ENCODE data around the gene CCDC18.
A peak's percentile ranks its signal among the peaks of the same experiment; 100 is the strongest.
"Not testable (repeated sequence)": the region's sequence is repeated elsewhere in the genome, so short reads cannot be mapped to it uniquely, and the experiment has no call there.

Gene CCDC18, protein sequence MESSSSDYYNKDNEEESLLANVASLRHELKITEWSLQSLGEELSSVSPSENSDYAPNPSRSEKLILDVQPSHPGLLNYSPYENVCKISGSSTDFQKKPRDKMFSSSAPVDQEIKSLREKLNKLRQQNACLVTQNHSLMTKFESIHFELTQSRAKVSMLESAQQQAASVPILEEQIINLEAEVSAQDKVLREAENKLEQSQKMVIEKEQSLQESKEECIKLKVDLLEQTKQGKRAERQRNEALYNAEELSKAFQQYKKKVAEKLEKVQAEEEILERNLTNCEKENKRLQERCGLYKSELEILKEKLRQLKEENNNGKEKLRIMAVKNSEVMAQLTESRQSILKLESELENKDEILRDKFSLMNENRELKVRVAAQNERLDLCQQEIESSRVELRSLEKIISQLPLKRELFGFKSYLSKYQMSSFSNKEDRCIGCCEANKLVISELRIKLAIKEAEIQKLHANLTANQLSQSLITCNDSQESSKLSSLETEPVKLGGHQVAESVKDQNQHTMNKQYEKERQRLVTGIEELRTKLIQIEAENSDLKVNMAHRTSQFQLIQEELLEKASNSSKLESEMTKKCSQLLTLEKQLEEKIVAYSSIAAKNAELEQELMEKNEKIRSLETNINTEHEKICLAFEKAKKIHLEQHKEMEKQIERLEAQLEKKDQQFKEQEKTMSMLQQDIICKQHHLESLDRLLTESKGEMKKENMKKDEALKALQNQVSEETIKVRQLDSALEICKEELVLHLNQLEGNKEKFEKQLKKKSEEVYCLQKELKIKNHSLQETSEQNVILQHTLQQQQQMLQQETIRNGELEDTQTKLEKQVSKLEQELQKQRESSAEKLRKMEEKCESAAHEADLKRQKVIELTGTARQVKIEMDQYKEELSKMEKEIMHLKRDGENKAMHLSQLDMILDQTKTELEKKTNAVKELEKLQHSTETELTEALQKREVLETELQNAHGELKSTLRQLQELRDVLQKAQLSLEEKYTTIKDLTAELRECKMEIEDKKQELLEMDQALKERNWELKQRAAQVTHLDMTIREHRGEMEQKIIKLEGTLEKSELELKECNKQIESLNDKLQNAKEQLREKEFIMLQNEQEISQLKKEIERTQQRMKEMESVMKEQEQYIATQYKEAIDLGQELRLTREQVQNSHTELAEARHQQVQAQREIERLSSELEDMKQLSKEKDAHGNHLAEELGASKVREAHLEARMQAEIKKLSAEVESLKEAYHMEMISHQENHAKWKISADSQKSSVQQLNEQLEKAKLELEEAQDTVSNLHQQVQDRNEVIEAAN (N-terminal part only)

DNA sequence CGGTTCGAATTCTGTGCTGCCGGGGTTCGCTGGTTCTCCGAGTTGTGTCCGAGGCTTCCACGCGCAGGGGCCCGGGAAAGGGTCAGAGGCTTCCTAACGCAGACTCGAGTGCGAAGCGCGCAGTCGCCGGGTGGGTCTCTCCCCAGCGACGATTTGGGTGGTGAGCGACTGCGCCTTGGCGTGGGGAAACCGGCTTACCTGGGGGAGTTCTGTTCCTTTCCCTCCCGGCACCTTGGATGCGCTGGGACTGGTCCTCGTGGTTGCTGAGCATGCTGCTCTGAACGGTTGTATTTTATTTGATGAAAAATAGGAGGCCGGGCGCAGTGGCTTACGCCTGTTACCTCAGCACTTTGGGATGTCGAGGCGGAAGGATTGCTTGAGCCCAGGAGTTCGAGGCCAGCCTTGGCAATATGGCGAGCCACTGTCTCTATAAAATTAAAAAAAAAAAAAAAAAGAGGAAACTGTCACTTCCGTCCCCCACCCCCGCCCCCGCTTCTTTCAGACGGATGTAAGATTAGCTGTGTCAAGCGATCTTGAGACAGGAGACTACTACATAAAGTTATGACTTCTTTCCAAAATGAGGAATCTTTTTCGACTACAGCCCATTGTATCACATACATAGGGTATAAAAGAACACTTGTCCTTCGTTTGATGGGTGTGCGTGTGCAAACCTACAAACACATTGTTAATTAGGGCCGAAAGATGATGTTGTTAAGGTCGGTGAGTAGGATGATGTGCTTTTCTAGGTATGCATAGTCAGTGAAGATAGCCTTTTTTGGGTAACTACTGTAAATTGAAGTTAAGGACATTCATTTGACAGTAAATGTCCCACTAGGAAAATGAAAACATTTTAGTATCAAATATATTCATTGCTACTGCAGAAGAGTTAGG is at the start of gene CCDC18:
TSS of gene CCDC18 (plus strand) at position 2 of the 891 bp plus-strand sequence. CDS start 2,638 bp downstream, outside the sequence.
- peak; percentile 37 for DNase-seq (ENCODE audit: low spot score)

DNA sequence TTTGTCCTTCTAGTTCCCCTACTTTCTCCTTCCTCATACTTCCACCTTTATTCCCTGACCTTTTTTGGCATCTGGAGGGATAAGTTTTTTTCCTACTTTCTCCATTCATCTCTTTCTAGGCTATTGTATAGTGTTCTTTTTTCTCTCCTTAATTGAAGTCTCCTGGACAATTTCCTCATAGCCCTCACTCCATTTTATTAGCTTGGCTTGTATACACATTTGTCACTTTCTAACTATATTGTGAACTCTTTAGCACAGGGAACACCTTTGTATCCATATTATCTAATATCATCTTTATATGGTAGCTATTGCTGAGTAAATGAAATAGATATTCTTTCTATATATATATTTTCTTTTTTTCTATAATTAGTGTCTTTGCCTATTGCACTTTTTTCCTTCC is 47.9 kb upstream of the CCDC18 start:
- DNase-seq (ENCODE audit: low spot score): no peak

DNA sequence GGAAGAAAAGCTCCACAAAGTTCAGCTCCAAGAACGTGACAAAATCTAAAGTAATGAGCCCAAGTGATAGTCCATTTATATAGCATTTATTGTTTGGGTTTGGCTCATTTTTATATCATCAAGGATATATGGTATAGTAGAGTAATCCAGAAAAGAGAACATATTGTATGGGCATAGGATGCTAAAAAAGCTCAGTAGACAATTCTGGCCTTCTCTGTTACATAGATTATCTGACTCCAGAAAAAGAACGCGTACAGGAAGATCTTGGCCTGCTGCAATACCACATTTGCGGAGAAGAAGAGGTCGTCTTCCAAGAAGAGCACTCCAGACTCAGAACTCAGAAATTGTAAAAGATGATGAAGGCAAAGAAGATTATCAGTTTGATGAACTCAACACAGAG is 44.1 kb upstream of the CCDC18 start:
- DNase-seq (ENCODE audit: low spot score): no peak

DNA sequence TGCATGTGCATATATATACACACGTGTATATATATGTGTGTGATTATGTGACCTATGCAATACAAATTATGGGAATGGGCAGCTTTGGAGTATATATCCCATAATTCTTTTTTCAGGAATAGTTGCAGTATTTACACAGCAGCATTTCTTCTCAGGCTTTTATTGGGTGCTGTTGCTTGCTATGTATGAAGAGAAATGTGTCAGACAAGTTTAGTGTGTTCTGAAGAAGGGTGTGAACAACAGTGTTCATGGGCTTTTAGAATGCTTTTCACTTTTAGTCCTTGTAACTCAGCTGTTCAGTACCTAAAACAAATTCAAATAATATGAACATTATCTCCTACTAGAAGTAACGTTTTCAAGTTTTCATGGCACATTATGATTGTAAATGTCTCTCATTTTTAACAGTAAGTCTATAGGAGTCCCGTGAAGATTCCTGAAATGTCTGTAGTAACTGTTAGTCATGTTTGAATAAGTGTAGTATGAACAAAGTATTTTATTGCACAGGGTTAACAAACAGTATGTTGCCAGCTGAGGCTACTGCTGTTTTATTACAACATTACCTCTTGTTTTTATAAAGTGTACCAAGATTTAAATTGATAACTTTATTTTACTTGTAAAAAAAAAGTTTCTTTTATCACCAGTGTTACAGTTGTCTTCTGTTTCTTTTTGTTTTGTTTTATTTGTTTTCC is 42.8 kb upstream of the CCDC18 start:
- no peak for DNase-seq (ENCODE audit: low spot score)

DNA sequence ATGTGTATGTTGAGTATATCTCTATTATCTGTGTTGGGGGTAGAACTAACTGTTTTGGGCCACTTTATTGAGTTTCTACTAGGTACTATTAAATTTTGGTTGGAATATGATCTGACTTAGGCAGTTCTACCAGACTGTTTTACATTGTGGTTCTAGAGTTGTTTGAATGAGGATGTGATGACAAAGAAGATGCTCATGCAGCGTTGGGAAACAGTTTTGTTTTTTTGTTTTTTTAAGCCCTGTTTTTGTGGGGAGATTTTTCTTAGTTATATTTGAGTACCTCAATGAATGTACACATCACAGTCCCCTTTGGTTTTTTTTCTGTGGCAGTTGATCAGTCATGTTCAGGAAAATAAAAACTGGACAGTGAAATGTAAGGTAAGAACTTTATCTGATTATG is 40.4 kb upstream of the CCDC18 start:
- DNase-seq (ENCODE audit: low spot score): no peak

DNA sequence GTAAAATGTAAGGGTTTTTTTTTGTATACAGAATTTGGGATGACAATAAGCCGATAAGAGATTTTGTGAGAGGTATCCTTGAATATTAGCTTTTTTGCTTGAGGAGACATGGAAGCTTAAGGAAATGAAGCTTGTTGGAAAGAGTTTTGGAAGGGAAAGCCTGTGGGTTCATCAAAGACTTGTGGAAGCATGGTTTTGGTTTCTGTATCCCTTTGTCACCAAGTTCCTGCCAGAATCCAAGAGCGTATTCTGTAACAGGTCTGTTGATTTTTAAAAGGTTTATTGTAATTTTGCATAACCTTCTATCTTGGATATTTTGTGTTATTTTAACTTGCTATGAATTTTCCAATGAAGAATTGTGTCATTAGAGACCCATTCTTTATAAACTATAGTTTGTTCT is 38.4 kb upstream of the CCDC18 start:
- no peak for DNase-seq (ENCODE audit: low spot score)

DNA sequence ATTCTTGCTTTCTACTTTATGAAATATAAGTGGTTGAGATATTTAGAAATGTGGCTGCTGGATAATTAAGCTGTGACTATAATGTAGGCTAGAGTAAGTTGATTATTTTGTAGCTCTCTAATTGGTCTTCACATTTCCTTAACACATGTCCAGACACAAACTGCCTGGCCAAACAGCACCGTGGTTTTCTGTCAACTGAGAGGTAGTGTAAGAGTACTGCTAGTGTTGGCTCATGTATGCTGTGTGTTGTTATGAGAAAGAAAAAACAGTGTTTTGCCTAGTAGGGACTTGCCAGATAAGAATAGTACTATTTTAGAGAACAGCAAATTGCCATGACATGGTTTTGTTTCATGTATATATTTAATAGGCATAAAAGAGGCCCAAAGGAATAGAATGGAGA is 37.4 kb upstream of the CCDC18 start:
- DNase-seq (ENCODE audit: low spot score): no peak

DNA sequence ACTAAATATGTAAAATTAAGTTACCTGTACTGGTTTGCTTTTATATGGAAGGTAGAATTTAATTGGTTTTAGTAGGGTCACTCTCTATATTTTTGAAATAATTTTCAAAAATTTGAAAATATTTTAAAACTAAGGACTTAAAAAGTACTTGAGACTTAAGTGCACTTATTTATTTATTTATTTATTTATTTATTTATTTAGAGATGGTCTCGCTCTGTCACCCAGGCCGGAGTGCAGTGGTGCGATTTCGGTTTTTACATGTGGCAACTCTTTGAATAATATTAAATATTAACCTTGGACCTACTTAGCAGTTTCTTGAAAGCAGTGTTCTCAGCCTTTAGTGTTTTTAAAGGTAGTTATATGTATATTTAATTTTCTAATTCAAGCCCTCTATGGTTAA is 36.8 kb upstream of the CCDC18 start:
- no peak for DNase-seq (ENCODE audit: low spot score)

DNA sequence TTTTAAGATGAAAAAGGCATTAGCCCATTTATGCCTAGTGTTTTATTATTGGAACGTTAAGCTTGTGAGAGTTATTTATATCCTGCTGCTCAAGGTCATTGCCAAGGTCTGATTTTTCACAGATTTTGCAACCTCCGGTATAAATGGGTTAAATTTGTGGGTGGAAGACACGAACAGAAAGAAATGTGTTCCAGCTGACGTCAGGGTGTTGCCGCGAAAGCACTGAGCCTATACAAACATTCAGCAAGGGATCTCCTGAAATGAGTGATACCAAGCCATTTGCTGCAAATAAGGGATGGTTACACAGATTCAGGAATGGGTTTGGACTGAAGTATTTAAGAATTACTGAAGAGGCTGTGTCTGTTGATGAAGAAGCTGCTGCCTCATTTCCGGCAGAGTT is 32.5 kb upstream of the CCDC18 start:
- no peak for DNase-seq (ENCODE audit: low spot score)

DNA sequence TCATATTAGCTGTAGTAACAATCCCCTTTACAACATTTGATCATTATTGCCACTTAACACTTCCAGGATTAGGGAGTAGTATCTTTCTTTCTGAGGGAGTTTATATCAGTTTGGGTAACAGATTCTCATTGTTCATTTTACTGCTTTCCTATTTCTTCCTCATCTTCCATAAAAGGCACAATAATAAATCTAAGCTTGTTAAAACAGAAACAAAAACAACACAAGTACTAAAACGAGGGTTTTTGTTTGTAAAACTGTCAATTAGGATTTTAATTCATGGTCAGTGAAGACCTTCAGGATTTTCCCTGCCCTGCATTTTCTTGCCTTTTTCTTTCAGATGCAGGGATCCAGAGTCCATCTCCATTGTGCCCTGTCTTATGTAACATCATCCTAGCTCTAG is 29.8 kb upstream of the CCDC18 start:
- DNase-seq (ENCODE audit: low spot score): no peak

DNA sequence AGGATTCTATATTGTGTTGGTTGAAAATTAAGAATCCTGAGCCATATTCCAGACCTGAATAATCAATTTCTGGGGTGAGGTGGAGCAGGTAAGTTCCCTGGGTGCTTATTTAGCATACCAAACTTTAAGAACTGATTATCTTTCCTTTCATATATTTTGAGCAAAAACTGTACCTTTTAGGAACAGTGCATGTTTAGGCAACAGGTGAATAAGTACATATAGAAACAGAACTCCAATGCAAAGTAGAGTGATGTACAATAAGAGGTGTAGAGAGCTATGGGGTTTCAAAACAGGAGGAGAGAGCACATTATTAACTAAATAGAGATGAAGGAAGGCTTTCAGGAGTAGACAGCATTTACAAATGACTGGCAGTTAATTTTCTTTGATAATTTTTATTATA is 29.1 kb upstream of the CCDC18 start:
- no peak for DNase-seq (ENCODE audit: low spot score)

DNA sequence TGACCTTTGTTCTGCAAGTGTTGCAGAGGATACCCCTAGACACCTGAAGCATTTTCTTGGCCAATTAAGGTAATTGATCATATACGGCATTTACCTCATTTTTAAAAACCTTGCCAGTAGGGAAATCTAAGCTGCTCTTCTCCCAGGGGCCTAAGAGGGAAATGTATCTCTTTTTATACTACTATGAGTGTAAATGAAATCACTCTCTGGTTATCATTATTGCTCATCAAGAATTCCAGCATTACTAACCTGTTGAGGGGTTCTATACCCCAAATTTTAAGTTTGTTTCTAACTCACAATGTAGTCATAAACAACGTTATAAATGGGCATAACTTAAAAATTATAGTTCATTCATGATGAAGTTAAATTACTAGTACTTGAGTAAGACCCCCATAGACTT is 27.7 kb upstream of the CCDC18 start:
- DNase-seq (ENCODE audit: low spot score): no peak

DNA sequence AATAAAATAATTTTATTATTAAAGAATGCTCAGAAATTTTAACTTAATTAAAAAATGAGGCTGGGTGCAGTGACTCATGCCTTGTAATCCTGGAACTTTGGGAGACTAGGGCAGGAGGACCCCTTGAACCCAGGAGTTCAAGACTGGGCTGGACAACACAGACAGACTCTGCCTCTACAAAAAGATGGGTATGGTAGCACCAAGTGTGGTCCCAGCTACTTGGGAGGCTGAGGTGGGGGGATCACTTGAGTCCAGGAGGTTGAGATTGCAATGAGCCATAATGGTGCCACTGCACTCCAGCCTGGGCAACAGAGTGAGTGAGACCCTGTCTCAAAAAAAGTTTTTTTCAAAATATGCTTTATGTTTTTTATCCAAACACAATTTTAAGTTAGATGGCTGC is 25.6 kb upstream of the CCDC18 start:
- DNase-seq (ENCODE audit: low spot score): no peak

DNA sequence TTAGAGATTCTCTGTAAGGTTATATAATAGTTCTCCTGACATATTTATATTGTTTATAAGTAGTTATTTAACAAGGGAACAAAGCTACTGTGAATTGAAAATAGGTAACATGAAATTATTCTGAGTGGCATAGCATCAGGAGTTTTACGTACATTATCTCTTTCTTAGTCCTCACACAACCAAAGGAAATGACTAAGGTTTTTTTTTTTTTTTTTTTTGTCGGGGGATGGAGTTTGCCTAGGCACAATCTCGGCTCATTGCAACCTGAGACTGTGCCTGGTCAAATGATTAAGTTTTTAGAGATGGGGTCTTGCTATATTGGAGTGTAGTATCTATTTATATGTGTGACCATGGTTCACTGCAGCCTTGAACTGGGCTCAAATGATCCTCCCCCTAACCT is 25.2 kb upstream of the CCDC18 start:
- no peak for DNase-seq (ENCODE audit: low spot score)

DNA sequence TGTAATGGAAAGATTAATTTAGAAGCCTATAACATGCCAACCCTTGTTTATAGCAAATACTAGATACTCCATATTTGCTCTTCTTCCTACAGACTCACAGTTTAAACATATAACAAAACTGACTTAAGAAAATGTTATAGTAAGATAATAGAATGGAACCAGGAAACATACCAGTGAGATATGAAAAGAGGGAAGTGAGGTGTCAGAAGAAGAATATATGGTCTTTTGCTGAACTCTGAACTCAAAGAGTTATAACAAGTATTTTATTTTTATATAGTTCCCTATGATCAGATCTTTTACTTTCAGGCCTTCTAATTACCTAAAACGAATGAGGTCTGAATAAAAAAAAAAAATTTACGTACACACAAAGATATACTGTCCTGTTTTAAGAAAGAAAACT is 21.2 kb upstream of the CCDC18 start:
- DNase-seq (ENCODE audit: low spot score): no peak

DNA sequence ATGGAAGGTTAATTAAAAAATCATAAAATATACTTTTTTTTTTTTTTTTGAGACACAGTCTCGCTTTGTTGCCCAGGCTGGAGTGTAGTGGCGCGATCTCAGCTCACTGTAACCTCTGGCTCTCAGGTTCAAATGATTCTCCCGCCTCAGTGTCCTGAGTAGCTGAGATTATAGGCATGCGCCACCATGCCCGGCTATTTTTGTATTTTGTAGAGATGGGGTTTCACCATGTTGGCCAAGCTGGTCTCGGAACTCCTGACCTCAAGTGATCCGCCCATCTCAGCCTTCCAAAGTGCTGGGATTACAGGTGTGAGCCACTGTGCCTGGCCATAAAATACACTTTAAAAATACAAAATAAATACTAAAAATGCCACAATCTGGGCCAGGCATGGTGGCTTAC is 17.2 kb upstream of the CCDC18 start:
- not testable (repeated sequence) for DNase-seq (ENCODE audit: low spot score)

DNA sequence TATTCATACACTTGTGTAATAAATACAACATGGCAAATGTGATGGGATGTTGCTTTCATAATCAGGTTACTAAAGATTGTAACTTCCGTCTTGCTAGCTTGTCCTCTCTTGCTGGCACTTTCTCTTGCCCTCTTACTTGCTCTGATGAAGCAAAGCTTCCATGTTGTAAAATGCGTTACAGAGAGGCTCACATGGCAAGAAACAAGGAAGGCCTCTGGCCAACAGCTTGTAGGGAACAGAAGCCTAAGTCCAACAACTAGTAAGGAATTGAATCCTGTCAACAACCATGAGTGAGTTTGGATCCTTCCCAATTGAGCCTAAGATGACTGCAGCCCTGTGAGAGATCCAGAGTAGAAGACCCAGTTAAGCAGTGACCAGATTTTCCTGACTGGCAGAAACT is 15.7 kb upstream of the CCDC18 start:
- DNase-seq (ENCODE audit: low spot score): no peak

DNA sequence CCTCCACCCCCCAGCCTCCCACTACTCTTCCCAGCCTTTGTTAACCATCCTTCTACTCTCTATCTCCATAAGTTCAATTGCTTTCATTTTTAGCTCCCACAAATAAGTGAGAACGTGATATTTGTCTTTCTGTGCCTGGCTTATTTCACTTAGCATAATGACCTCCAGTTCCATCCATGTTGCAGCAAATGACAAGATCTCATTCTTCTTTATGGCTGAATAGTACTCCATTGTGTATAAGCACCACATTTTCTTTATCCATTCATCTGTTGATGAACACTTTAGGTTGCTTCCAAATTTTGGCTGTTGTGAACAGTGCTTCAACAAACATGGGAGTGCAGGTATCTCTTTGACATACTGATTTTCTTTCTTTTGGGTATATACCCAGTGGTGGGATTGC is 14.6 kb upstream of the CCDC18 start:
- DNase-seq (ENCODE audit: low spot score): not testable (repeated sequence)

DNA sequence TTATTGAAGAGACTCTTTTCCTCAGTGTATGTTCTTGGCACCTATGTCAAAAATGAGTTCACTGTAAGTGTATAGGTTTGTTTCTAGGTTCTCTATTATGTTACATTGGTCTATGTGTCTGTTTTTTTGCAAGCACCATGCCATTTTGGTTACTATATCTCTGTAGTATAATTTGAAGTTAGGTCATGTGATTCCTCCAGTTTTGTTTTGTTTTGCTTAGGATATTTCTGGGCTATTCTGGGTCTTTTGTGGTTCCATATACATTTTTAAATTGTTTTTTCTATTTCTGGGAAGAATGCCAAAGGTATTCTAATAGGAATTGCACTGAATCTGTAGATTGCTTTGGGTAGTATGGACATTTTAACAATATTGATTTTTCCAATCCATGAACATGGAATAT is 13.5 kb upstream of the CCDC18 start:
- no peak for DNase-seq (ENCODE audit: low spot score)

DNA sequence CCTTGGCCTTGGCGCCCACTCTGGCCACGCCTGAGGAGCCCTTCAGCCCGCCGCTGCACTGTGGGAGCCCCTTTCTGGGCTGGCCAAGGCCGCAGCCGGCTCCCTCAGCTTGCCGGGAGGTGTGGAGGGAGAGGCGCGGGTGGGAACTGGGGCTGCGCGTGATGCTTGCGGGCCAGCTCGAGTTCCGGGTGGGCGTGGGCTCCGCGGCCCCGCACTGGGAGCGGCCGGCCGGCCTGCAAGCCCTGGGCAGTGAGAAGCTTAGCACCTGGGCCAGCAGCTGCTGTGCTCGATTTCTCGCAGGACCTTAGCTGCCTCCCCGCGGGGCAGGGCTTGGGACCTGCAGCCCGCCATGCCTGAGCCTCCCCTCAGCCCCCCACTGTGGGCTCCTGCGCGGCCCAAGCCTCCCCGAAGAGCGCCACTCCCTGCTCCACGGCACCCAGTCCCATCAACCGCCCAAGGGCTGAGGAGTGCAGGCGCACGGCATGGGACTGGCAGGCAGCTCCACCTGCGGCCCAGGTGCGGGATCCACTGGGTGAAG is 10.3 kb upstream of the CCDC18 start:
- not testable (repeated sequence) for DNase-seq (ENCODE audit: low spot score)

Data from CD4-positive, alpha-beta T cell treated with Interleukin-15 for 4 hours (primary cell).